ENCODE results near the gene GNAO1. TPM values are rescaled to one million over a fixed set of nuclear protein-coding genes. Genes with fewer than 3 reads are reported as not detected.

GNAO1 gene
- total and polyA plus RNA-seq, 7 donors = 0.69 to 67.0 (median 28.8) TPM

DNA sequence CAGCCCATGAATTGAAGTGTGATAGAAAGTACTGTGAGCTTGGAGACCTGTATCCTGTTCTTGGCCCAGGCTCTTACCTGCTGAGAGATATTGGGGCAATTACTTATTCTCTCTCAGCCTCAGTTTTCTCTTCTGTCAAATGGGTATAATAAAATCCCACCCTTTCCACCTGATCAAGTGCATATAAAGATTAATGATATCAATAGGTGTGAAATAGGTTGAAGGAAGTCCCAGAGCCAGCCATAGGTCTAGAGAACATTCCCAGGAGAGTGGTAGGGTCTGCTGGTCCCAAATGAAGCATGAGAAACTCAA lies 81.2 kb downstream of the GNAO1 start:
- Histone ChIP-seq H3K4me1 (peaks cover 5 to 48% (median 38%) of the 10 kb centered on the region in 4 donors), H3K27me3 (no peaks in the 10 kb centered on the region), H3K36me3 (no peaks in the 10 kb centered on the region), H3K9me3 (no peaks in the 10 kb centered on the region), H3K4me3 (no peak overlapping the region), H3K27ac (peak overlapping the region in 3 of 4 donors; percentile 90 to 92 (median 91))
- intact Hi-C loops (cut with DNase I) = no loop called here
- no peak for DNase-seq
- no peak for TF ChIP-seq POLR2A (IDR thresholded peaks at IDR 0.05)
- TF ChIP-seq EP300 (IDR thresholded peaks at IDR 0.05) = no peak
- TF ChIP-seq, protein P1, sequence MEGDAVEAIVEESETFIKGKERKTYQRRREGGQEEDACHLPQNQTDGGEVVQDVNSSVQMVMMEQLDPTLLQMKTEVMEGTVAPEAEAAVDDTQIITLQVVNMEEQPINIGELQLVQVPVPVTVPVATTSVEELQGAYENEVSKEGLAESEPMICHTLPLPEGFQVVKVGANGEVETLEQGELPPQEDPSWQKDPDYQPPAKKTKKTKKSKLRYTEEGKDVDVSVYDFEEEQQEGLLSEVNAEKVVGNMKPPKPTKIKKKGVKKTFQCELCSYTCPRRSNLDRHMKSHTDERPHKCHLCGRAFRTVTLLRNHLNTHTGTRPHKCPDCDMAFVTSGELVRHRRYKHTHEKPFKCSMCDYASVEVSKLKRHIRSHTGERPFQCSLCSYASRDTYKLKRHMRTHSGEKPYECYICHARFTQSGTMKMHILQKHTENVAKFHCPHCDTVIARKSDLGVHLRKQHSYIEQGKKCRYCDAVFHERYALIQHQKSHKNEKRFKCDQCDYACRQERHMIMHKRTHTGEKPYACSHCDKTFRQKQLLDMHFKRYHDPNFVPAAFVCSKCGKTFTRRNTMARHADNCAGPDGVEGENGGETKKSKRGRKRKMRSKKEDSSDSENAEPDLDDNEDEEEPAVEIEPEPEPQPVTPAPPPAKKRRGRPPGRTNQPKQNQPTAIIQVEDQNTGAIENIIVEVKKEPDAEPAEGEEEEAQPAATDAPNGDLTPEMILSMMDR (IDR thresholded peaks at IDR 0.05) = no peak
- no peak for TF ChIP-seq POLR2AphosphoS5 (IDR thresholded peaks at IDR 0.05)

DNA sequence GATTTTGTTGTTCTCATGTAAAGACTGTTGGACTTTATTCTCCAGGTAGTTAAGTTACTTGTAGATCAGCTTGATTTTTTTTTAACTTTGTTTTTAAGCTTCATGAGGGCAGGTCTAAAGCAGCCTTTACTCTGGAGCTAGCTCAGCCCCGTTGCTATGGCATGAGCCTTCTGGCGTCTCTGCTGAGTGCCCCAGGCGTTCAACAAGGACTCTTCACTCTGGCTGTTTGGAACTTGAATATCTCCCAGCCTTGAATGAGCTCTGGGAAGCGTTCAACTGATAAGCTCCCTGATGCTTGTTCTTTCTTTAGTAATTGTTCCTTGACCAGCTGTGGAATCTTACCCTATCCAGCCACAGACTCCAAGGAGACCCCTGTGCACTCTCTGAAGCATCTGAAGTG lies 82.3 kb downstream of the GNAO1 start:
- WGBS, 2 donors = 75 to 84% methylated on average over 4 of the region's 4 CpGs
- Histone ChIP-seq H3K27ac (peak overlapping the region in 1 of 4 donors; percentile 90), H3K9me3 (no peaks in the 10 kb centered on the region), H3K4me1 (peaks cover 5 to 57% (median 39%) of the 10 kb centered on the region in 4 donors), H3K27me3 (no peaks in the 10 kb centered on the region), H3K4me3 (no peak overlapping the region), H3K36me3 (peaks cover 0 to under 1% (median 0%) of the 10 kb centered on the region in 4 donors)
- intact Hi-C loops (cut with DNase I) = no loop called here
- DNase-seq = peak; percentile 15
- no peak for TF ChIP-seq EP300 (IDR thresholded peaks at IDR 0.05)
- no peak for TF ChIP-seq POLR2AphosphoS5 (IDR thresholded peaks at IDR 0.05)
- no peak for TF ChIP-seq POLR2A (IDR thresholded peaks at IDR 0.05)
- TF ChIP-seq, protein P1 (IDR thresholded peaks at IDR 0.05) = no peak

DNA sequence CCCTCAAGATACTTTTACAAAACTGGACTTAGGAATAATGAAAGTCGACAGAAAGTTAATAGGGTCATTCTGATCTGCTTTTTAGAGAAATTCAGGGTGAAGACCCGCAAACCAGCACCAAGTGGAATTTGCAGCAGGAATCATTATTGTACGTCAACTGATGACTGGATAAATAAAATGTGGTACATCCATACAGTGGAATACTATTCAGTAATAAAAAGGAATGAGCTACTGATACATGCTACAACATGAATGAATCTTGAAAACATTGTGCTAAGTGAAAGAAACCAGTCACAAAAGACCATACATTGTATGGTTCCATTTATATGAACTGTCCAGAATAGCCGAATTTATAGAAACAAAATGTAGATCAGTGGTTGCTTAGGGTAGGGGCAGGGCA lies 83.1 kb downstream of the GNAO1 start:
- TF ChIP-seq POLR2AphosphoS5 (IDR thresholded peaks at IDR 0.05) (no peak), EP300 (IDR thresholded peaks at IDR 0.05) (no peak), POLR2A (IDR thresholded peaks at IDR 0.05) (no peak)
- TF ChIP-seq, protein P1 (IDR thresholded peaks at IDR 0.05) = no peak
- no peak for DNase-seq
- intact Hi-C loops (cut with DNase I) = no loop called here
- Histone ChIP-seq H3K27me3 (no peaks in the 10 kb centered on the region), H3K4me3 (no peak overlapping the region), H3K4me1 (peaks cover 4 to 50% (median 33%) of the 10 kb centered on the region in 4 donors), H3K27ac (no peak overlapping the region), H3K9me3 (no peaks in the 10 kb centered on the region), H3K36me3 (peaks cover 0 to 8% (median 4%) of the 10 kb centered on the region in 4 donors)
- 93 to 94% methylated on average over 4 of the region's 4 CpGs for WGBS, 2 donors

DNA sequence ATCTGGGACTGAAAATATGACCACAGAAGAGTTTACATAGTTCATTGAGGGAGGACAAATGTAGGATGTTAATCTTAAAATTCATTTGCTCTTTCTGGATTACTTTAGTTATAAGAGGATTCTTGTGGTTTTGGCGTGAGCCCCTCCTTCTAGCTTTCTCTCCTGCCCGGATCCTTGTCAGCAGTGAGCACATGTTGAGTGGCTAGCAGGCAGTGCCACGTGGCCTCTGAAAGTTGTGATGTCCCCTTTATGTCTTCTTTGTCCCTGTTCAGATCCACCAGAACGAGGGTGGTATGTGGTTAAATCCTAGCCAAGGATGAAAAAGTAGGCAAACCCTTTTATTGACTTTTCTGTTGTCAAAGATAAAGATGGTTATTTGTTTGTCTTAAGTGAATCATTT lies 83.8 kb downstream of the GNAO1 start:
- Histone ChIP-seq H3K9me3 (no peaks in the 10 kb centered on the region), H3K36me3 (peaks cover 0 to 15% (median 8%) of the 10 kb centered on the region in 4 donors), H3K4me1 (peaks cover 0 to 42% (median 26%) of the 10 kb centered on the region in 4 donors), H3K27ac (no peak overlapping the region), H3K4me3 (no peak overlapping the region), H3K27me3 (no peaks in the 10 kb centered on the region)
- 56 to 57% methylated on average over 4 of the region's 4 CpGs for WGBS, 2 donors
- intact Hi-C loops (cut with DNase I) = no loop called here
- no peak for TF ChIP-seq POLR2A (IDR thresholded peaks at IDR 0.05)
- no peak for TF ChIP-seq EP300 (IDR thresholded peaks at IDR 0.05)
- no peak for TF ChIP-seq POLR2AphosphoS5 (IDR thresholded peaks at IDR 0.05)
- TF ChIP-seq, protein P1 (IDR thresholded peaks at IDR 0.05) = no peak
- DNase-seq = peak; percentile 20

DNA sequence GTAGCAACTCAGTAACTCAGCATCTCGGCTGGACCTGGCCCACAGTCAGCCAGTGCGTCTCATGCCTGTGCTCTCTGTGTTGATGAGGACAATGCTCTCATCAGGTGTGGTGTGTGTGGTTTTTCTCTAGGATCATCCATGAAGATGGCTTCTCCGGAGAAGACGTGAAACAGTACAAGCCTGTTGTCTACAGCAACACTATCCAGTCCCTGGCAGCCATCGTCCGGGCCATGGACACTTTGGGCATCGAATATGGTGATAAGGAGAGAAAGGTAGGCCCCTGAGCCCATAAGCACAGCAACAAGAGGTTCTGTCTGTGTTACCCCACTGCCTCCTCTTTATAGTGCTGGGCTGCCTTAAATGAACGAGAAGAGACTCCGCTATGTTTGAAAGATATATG lies 84.5 kb downstream of the GNAO1 start:
- WGBS, 2 donors = 93 to 94% methylated on average over 9 of the region's 9 CpGs
- no peaks in the 10 kb centered on the region for H3K27me3 ChIP-seq

More for the DNA sequence above, 84.5 kb downstream of the GNAO1 start:
- DNase-seq = no peak
- H3K9me3 ChIP-seq = no peaks in the 10 kb centered on the region
- H3K27ac ChIP-seq = peak overlapping the region in 3 of 4 donors; percentile 45 to 59 (median 54)
- H3K36me3 ChIP-seq = peaks cover 0 to 15% (median 8%) of the 10 kb centered on the region in 4 donors
- TF ChIP-seq POLR2A (IDR thresholded peaks at IDR 0.05) (no peak), POLR2AphosphoS5 (IDR thresholded peaks at IDR 0.05) (no peak), EP300 (IDR thresholded peaks at IDR 0.05) (no peak)
- TF ChIP-seq, protein P1 (IDR thresholded peaks at IDR 0.05) = no peak
- H3K4me1 ChIP-seq = peaks cover 0 to 36% (median 19%) of the 10 kb centered on the region in 4 donors
- no peak overlapping the region for H3K4me3 ChIP-seq
- intact Hi-C loops (cut with DNase I) = no loop called here
